GM18526 (cell line): Measurements from ENCODE around the gene FLNB.

Experiments
- POLR2A ChIP-seq: IDR thresholded peaks from 3 replicates; pipeline ENCODE4 v1.6.1; 2011; ENCODE audit not compliant: insufficient read length; ENCODE audit errors: extremely low read depth

FLNB gene, protein sequence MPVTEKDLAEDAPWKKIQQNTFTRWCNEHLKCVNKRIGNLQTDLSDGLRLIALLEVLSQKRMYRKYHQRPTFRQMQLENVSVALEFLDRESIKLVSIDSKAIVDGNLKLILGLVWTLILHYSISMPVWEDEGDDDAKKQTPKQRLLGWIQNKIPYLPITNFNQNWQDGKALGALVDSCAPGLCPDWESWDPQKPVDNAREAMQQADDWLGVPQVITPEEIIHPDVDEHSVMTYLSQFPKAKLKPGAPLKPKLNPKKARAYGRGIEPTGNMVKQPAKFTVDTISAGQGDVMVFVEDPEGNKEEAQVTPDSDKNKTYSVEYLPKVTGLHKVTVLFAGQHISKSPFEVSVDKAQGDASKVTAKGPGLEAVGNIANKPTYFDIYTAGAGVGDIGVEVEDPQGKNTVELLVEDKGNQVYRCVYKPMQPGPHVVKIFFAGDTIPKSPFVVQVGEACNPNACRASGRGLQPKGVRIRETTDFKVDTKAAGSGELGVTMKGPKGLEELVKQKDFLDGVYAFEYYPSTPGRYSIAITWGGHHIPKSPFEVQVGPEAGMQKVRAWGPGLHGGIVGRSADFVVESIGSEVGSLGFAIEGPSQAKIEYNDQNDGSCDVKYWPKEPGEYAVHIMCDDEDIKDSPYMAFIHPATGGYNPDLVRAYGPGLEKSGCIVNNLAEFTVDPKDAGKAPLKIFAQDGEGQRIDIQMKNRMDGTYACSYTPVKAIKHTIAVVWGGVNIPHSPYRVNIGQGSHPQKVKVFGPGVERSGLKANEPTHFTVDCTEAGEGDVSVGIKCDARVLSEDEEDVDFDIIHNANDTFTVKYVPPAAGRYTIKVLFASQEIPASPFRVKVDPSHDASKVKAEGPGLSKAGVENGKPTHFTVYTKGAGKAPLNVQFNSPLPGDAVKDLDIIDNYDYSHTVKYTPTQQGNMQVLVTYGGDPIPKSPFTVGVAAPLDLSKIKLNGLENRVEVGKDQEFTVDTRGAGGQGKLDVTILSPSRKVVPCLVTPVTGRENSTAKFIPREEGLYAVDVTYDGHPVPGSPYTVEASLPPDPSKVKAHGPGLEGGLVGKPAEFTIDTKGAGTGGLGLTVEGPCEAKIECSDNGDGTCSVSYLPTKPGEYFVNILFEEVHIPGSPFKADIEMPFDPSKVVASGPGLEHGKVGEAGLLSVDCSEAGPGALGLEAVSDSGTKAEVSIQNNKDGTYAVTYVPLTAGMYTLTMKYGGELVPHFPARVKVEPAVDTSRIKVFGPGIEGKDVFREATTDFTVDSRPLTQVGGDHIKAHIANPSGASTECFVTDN (N-terminal part only)

DNA sequence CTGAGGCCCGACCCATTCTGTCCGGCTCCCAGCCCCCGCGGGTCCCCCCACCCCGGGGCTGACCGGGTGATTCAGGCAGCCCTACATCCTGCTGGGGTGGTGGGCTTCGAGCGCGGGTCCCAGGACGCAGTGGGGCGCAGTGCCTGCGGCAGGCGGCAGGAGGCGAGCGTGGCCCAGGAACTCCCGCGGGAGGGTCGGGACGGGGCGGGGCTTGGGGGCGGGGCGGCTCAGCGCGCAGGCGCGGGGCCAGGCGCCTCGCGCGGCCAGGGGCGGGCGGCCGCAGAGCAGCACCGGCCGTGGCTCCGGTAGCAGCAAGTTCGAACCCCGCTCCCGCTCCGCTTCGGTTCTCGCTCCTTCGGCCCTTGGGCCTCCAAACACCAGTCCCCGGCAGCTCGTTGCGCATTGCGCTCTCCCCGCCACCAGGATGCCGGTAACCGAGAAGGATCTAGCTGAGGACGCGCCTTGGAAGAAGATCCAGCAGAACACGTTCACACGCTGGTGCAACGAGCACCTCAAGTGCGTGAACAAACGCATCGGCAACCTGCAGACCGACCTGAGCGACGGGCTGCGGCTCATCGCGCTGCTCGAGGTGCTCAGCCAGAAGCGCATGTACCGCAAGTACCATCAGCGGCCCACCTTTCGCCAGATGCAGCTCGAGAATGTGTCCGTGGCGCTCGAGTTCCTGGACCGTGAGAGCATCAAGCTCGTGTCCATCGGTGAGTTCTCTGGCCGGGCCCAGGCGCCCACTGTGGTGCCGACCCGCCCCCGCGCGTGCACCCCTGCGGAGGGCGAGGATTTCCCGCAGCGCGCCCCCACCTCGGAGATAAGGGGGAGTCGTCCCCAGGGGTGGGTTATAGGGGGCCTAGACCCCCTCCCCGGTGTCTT lies at the start of gene FLNB:
Gene FLNB (plus strand): TSS at position 282 of the 885 bp plus-strand sequence. CDS start 143 bp downstream, at position 425.
- peak; percentile 77 for TF ChIP-seq POLR2A

DNA sequence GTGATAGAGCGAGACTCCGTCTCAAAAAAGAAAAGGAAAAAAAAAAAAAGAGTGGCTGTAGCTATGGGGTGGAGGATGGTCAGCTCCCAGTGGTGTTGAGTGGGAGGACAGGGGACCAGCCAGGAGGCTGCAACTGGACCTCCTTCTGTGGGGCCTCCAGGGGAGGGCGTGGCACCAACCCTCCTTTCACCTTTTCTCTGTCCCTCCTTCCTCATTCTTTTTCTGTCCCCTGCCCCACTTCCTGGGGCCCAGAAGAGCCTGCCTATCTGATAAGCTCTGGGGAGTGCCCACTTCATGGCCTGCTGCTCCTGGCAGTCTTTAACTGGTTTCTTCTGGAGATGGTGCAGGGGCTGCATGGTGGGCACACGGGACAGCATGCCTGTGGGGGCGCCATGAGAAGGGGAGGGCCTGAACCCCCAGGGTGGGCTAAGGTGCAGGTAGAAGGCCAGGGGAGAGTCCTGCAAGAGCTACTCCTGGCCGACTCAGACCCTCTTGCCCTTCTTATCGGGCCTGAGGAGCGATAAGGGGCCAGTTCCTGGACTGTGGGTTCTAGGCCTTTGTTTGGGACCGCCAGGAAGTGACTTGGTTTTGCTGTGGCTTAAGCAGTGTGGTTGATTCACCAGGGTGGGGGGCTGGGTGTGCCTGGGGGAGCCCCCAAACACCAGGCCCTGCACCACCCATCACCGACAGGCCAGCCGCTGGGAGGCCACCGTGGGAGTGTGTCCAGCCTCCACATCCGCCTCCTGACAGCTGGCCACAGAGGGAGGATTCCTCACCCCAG lies 49.4 kb upstream of the FLNB start:
- TF ChIP-seq POLR2A = no peak

DNA sequence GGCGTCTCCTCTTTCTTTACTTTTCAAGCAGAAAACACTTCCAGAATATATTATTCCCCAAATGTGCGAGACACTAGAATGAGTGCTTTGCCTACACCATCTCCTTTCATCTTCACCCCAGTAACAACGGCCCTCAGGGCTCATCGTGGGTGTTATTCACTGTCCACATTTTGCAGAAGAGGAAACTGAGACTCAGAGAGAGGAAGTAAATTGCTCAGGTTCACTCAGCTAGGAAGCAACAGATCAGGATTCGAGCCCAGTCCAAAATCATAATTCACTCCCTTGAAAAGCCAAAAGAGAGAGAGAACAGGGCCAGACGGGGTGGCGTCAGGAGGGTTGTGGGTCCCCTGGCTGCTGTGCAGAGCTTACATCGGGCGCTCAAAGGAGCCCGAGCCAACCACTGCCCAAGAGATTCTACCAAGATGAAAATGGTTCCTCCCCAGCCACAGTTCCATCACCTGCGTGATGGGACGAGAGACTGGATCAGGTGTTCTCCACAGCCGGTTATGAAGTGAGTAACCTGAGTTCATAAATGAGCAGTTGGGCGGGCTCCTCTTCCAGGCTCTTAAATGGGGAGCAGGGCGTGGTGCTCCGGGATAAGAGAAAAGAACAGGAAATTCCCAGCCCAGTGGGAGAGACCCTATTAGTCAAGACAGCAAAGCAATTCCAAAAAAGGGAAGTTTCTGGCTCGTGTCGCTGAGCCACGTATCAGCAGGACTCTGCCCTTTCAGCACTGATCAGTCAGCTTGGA lies 48.6 kb upstream of the FLNB start:
- no peak for TF ChIP-seq POLR2A

DNA sequence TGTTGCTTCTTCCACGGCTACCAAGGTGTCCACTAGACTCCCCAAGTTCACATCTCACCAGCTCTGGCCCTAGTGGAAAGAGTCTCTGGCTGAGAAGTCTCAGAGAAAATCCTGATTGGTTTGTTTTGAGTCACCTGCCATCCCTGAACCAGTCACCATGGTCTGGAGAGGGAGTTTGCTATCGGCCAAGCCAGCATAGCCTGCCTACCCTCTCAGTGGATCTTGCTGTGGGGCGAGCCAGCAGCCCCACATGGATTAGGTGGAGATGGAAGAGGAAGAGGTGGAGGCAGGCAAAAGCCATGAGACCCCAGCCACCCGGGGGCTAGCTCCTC lies 48.1 kb upstream of the FLNB start:
- TF ChIP-seq POLR2A = no peak

DNA sequence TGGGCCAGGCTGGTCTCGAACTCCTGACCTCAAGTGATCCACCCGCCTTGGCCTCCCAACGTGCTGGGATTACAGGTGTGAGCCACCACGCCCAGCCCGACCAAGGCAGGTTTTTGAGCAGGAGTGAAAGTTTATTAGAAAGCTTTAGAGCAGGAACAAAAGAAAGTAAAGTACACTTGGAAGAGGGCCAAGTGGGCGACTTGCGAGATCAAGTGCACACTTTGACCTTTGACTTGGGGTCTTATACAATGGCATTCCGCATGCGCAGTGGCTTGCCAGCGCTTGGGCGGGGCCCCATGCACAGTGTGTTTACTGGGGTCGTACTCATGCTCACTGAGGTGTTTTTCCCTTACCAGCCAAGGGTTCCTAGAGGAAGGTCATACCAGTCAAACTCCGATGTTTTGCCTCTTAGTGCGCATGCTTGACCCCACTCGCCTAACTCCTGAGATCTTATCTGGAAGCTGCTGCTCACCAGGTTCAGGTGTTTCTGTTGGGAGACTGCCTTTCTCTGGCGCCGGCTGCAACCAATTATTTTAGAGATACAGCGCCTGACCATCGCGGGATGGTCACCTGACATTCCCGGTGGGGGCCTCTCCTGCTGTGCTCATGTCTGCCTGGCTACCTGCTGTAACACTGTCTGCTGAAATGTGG lies 46.9 kb upstream of the FLNB start:
- TF ChIP-seq POLR2A = no peak

DNA sequence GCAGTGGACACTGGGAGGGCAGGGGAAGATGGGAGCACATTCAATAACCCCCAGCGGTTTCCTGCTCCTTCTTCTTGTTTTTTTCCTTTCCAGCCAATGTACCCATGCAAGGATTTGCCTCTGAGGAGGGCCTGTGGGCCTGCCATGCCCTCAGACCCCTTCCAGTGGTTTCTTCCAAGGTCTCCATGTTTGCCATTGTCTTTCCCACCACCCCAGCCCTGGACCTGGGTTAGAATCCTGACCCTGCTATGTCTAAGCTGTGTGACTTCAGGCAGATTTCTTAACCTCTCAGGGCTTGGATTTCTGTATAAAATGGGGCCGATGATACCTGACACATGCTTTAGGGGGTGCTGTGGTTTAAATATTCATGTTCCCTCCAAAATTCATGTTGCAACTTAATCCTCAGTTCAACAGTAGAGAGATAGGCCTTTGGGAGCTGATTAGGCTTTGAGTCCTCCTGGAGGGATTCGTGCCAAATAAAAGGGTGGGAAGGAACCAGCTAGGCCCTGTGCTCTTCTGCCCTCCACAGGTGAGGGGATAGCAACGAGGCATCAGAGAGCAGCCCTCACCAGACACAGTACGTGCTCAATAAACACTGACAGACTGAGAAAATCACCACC lies 46.3 kb upstream of the FLNB start:
- no peak for TF ChIP-seq POLR2A

DNA sequence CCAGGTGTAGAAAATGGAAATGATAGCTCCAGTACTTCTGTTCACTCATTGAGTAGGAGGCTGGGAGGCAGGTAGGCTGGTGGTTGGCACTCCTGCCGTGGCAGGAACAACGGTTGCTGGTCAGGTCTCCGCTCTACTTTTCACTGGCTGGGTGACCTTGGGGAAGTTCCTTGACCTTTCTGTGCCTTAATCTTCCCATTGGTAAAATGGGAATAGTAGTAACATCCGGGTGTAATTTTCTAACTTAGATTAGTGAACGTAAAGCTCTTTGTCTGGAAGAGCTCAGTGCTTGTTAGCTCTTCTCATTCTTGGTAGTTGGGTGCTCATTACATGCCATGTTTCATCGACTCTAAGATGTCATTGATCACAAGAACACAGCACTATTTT lies 45.8 kb upstream of the FLNB start:
- TF ChIP-seq POLR2A = no peak

DNA sequence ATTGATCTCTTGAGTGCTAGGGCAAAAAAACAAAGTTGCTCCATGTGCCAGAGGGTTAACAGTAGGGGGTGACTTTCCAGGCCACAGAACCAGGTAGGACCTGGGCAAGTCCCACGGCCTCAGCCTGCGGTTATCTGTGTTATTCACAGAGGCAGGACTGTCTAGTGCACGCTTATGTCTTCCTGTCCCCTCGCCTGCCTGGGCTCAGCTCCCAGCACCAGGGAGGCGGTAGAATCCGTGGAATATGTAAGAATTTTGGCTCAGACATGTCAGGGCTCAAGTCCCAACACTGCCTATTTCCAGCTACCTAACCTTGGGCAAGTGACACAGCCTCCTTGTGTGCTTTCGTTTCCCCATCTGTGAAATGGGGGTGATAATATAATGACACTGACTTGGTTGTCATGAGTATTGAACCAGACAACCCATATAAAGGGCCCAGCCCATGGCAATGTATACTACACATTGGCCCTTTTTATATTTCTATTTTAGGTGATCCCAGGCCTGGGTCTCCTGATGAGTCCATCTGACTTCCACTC lies 44.3 kb upstream of the FLNB start:
- TF ChIP-seq POLR2A = no peak

DNA sequence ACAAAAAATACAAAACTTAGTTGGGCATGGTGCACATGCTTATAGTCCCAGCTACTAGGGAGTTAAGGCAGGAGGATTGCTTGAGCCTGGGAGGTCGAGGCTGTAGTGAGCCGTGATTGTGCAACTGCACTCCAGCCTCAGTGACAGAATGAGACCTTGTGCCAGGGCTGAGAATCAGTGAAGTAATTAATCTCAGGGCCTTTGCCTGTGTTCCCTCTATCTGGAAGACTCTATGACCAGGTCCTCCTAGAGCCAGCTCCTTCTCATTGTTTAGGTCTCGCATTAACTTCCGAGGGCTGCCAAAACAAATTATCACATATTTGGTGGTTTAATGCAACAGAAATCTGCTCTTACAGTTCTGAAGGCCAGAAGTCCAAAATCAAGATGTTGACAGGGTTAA lies 41.4 kb upstream of the FLNB start:
- TF ChIP-seq POLR2A = no peak

DNA sequence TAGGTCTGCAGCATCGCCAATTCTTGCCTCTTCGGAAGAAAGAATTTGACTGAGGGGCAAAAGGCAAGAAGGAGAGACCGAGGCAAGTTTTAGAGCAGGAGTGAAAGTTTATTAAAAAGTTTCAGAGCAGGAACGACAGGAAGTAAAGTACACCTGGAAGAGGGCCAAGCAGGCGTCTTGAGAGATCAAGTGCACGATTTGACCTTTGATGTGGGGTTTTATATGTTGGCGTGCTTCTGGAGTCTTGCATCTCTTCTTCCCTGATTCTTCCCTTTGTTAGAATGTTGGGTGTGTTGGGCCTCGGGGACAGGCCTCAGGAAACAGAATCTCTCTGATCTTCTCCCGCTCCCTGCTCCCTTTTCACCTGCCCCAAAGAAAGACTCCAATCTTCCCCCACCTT lies 40.6 kb upstream of the FLNB start:
- no peak for TF ChIP-seq POLR2A

DNA sequence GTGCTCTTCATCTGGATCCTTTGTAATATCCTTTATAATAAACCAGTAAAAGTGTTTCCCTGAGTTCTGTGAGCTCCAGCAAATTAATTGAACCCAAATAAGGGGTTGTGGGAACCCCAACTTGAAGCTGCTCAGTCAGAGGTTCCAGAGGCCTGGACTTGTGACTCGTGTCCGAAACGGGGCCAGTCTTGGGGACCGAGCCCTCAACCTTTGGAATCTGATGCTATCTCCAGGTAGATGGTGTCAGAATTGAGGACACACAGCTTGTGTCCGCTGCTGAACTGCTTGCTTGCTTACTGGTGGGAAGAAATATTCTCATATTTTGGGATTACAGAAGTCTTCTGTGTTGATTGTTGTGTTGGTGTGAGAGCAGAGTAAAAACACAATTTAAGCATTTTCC lies 39.7 kb upstream of the FLNB start:
- no peak for TF ChIP-seq POLR2A

DNA sequence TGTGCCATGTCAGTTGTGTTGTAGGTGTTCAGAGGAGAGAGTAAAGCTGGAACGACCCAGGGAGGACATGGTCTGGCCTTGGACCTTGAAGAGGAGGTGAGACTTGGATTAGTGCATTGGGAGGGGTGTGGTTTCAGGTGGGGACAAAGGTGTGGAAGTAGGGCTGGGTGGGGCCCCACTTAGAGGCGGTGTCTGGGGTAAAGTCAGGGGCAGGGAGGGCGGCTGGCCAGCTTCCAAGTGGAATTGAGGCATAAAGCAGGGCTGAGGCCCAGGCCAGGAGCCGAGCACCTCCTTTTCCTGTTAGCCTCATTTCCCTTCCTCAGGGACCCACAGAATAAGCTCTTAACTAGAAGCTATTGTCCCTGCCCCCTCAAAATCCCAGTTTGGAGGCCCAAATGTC lies 36.2 kb upstream of the FLNB start:
- TF ChIP-seq POLR2A = no peak
